D341Med (cell line): ENCODE results near the gene SIPA1L2.

Experiments used
- DNase-seq: peaks from one replicate; pipeline ENCODE4 v3.0.0; 2012; ENCODE audit warnings: low spot score

The SIPA1L2 gene

DNA sequence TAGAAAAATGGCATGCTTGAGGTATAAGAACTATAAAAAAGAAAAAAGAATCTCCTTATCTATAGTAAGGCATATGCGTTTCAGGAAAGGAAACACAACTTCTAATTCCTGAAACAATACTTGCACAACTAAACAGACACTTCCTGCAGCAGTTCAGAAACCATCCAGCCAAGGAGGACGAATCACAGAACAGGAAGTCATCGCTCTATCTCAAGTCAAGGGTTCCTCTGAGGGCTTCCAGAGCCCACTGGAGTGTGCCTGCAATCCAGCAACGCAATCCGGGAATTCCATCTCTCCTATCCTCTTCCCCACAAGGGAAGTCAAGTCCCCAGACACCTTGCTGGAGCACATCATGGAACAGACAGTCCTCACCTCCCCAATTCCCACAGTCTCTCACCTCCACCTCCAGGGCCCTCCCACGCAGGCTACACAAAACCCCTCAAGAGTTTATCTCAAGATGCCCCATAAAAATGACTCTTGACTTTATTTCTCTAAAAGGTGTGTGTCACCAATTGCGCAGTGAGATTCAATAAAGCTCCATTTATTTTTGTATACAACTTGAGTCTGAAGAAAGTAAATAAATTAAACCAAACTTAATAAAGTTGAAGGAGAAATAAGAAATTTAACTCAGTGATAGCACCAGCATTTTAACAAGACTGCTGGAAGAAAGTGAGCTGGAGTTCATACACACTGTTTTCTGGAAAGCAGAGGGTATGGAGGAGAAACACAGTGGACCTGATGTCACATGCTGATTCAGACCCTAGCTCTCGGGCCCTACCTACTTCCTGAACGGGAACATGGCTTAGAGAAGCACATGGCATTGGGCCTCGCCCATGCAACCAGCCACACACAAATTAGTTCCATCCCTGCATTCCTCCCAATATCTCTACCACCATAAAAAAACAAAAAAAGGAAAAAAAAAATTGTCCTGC lies 39.9 kb downstream of the SIPA1L2 start:
- DNase-seq = no peak

DNA sequence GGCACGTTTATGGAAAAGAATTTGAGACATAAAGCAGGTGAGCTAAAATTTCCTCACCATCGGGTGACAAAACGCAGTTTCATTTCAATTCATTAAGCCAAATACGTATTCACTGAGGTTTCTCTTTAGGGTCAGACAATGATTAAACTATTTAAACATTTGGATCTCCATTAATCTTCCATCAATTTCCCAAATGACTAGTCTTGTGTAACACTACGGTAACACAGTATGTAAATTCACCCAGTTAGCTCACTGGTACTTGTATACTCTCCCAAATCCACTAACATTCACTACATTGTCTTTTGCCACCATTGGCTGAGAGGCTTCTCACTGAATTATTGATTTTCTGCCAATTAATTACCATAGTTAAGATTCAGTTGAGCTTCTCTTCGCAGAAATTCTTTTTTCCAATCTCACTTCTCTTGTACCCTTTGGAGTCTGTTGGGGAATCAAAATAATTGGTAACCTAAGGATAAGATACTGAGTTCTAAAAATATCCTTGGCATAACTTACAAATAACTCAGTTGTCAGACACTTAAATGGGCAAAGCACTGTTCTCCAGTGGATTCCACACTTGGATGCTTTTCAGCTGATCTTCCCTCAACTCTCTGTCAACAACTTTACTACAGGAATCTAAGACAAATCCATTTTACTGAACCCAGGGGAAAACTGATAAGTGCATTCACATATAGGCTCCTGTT lies 40.7 kb downstream of the SIPA1L2 start:
- DNase-seq = no peak

DNA sequence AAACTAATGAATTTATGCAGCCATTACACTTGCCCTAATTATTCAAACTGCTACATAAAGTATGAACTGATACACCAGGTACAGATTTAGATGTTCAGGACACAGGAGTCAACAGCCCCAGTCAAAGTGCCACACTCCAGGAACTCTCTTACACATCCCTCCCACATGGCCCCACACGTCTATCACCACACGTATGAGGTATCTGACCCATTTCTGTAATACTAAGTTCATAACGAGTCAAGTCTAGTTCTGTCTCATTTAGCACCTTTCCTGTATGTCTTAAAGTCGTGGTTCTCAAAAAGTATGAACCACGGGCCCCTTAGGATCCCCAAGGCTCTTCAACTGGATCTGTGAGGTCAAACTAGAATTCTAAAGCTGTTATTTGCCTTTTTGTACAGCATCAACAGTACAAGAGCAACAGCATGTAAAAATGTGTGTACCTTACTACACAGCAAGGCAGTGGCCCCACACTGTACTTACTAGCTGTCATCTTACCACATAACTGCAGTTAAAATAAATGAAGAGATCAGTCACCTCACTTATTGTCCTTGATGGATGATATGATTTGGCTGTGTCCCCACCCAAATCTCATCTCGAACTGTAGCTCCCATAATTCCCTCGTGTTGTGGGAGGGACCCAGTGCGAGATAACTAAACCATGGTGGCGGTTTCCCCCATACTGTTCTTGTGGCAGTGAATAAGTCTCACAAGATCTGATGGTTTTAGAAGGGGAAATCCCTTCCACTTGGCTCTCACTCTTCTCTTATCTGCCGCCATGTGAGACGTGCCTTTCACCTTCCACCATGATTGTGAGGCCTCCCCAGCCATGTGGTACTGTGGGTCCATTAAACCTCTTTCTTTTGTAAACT lies 42.6 kb downstream of the SIPA1L2 start:
- no peak for DNase-seq

DNA sequence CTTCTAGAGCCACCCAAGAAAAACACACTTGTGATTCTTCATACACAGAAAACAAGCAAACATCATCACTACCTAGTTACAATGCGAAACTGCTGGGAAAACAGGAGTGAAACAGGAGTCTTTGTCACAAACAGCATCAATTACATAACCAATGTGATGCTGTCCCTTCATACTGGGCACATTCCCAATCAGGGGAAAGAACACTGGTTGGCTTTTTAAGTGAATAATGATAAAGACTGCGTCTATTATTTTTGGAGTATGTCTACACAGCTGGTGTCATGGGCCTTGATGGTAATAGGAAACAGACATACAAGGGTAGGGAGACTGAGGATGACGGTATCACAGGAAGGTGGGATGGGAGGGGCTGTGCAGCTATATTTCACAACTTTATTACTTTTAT lies 43.3 kb downstream of the SIPA1L2 start:
- no peak for DNase-seq

DNA sequence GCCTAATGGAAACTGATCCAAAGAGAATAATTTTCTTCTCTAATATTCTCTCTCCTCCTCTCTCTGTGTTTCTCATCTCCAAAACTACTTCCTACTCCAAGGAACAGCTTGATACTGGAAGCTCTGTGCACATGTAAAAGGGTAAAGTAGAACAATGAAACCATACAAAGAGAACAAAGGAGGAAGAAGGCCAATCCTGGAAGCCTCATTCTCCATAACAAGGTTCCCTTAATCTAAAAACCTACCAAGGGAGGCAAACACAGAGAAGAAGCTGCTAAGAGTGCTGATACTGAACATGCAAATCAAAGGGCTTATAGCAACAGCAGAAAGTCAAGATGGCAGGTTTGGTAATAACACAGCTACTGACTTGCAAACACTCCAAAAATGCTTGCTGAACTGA lies 44.4 kb downstream of the SIPA1L2 start:
- DNase-seq = no peak

DNA sequence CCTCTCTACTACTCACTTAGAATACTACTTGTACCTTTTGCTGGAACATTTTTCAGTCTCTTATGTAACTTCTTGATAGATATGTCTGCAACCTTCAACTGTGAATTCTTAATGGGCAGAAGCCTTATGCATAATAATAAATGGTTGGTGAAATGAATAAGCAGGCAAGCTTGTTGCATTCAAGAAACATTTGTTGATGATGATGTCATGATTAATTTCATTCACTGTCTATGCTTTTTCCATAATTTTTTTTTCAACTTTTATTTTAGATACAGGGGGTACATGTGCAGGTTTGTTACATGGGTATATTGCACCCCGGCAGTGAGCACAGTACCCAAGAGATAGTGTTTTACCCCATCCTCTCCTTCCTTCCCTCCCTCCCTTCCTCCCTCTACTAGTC lies 48.0 kb downstream of the SIPA1L2 start:
- DNase-seq = no peak
